ENCODE results near the gene MYH6.

MYH6 gene

DNA sequence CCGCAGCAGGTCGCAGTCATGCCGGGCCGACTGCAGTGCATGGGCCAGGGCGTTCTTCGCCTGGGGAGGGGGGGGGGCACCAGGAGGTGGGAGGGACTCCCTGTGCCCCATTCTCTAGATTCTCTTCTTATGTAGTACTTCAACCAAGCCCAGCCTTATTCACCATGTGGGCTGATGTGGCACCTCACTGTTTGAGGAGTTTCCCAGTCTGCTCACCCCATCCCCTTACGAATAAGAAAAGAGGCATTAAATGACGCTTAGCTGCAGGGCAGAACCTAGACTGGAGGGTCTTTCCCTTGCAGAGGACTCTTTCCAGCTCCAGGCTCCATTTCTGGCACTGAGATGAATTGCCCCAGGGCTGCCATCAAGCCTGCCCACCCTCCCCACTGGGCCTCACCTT lies 19.1 kb downstream of the MYH6 start:
- TF ChIP-seq, protein P1, sequence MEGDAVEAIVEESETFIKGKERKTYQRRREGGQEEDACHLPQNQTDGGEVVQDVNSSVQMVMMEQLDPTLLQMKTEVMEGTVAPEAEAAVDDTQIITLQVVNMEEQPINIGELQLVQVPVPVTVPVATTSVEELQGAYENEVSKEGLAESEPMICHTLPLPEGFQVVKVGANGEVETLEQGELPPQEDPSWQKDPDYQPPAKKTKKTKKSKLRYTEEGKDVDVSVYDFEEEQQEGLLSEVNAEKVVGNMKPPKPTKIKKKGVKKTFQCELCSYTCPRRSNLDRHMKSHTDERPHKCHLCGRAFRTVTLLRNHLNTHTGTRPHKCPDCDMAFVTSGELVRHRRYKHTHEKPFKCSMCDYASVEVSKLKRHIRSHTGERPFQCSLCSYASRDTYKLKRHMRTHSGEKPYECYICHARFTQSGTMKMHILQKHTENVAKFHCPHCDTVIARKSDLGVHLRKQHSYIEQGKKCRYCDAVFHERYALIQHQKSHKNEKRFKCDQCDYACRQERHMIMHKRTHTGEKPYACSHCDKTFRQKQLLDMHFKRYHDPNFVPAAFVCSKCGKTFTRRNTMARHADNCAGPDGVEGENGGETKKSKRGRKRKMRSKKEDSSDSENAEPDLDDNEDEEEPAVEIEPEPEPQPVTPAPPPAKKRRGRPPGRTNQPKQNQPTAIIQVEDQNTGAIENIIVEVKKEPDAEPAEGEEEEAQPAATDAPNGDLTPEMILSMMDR (IDR thresholded peaks at IDR 0.05) = no peak

- TF ChIP-seq, protein P1 (IDR thresholded peaks at IDR 0.05) = no peak
Observed at GRCh38 chr14:23387916-23388882, 19.9 kb downstream of the MYH6 start.

- TF ChIP-seq, protein P1 (IDR thresholded peaks at IDR 0.05) = no peak
Observed at GRCh38 chr14:23386999-23387398, 21.1 kb downstream of the MYH6 start.

- TF ChIP-seq, protein P1 (IDR thresholded peaks at IDR 0.05) = no peak
Observed at GRCh38 chr14:23385642-23386265, 22.3 kb downstream of the MYH6 start.

GRCh38 chr14:23385244-23385641 lies 22.8 kb downstream of the MYH6 start:
- TF ChIP-seq, protein P1 (IDR thresholded peaks at IDR 0.05) = no peak

GRCh38 chr14:23384364-23385080 lies 23.6 kb downstream of the MYH6 start:
- TF ChIP-seq, protein P1 (IDR thresholded peaks at IDR 0.05) = no peak

DNA sequence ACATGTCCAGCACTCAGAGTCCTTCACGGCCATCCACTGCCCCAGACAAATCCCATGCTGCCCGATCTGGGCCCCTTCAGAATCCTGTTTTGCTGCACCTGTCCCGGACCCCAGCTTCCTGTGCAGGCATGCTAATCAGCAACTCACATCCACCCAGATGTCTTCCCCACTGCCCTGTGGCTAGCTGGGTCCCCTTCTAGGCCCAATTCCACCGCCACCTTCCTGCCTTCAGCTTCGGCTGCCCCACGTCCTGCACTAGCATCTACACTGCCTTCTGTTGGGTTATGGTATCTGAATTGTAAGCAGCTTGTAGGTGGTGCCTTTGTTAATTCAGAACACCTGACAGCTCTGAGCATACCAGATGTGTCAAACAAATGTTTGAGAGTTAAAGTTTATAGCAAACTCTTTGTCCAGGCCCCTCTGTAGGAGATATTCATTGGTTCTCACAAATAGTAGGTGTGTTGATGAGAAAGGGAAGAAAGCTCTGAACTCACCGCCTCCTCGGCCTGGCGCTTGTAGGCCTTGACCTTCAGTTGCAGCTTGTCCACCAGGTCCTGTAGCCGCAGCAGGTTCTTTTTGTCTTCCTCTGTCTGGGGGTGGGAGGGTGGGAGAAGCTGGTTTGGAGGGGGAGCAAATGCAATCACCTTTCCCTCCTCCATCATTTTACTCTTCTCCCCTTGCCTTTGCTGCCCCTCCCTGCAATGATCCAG lies 25.2 kb downstream of the MYH6 start:
- TF ChIP-seq, protein P1 (IDR thresholded peaks at IDR 0.05) = no peak

Data from LNCAP (cell line).